Tibial nerve (tissue), 4 donors: ENCODE data around the gene PROCR. TPM values are rescaled to one million over a fixed set of nuclear protein-coding genes. Genes with fewer than 3 reads are reported as not detected.

ENCODE experiments used
- DNase-seq, 2 donors: peaks; one replicate each; pipeline ENCODE4 v3.0.0-alpha.2; 2019; ENCODE audit warnings: low spot score in 2 of 2
- H3K27ac ChIP-seq, 4 donors: fragments of 200-600 bp; sonication (generic) in 3 of 4; one replicate each; pipeline ENCODE4 v1.5.1; 2017 to 2019; ENCODE audit warnings: mild to moderate bottlenecking in 1 of 4
- H3K27me3 ChIP-seq, 2 donors: fragments of 200-600 bp; sonication (generic) in 1 of 2; one replicate each; pipeline versions ENCODE4 v1.5.1 to v1.6.0; 2017 to 2019
- H3K36me3 ChIP-seq, 3 donors: fragments of 200-600 bp; sonication (generic); one replicate each; pipeline ENCODE4 v1.5.1; 2018 to 2019
- H3K4me1 ChIP-seq, 4 donors: fragments of 200-600 bp; sonication (generic) in 3 of 4; one replicate each; pipeline ENCODE4 v1.5.1; 2017 to 2019
- H3K4me3 ChIP-seq, 4 donors: fragments of 200-600 bp; sonication (generic) in 3 of 4; one replicate each; pipeline ENCODE4 v1.5.1; 2017 to 2019; ENCODE audit warnings: mild to moderate bottlenecking in 1 of 4, moderate library complexity in 1 of 4
- H3K9me3 ChIP-seq, 4 donors: fragments of 200-600 bp; sonication (generic) in 3 of 4; one replicate each; pipeline ENCODE4 v1.5.1; 2017 to 2019
- EP300 ChIP-seq, 2 donors: sonication (generic); formaldehyde crosslinking; IDR thresholded peaks; one replicate each; pipeline ENCODE4 v1.6.1; 2017; ENCODE audit warnings: antibody characterized with exemption in 2 of 2, mild to moderate bottlenecking in 1 of 2
- POLR2A ChIP-seq, 2 donors: fragments of 450-650 bp; IDR thresholded peaks; one replicate each; pipeline ENCODE4 v1.6.1; 2017; ENCODE audit warnings: antibody characterized with exemption in 2 of 2, mild to moderate bottlenecking in 2 of 2, moderate library complexity in 2 of 2
- WGBS, 2 donors: methylation state at CpG; one replicate each; pipeline ENCODE4 v1.1.5; 2018; 5-methylcytosine and 5-hydroxymethylcytosine counted together
- total RNA-seq, 4 donors: library from RNA; depleted of rRNA; stranded (reverse); fragments of >200 nt; gene quantifications; one replicate each; pipeline ENCODE4 v1.1.0, GENCODE V29; 2016
- TF ChIP-seq, protein P1 (sequence below), 5 experiments: fragments of 200-600 bp in 3 of 5; fragments of 450-650 bp in 2 of 5; sonication (generic) in 3 of 5; IDR thresholded peaks; one replicate each; pipeline ENCODE4 v1.5.1; 2016 to 2019; ENCODE audit warnings: antibody characterized with exemption in 5 of 5, mild to moderate bottlenecking in 3 of 5, moderate library complexity in 2 of 5

Gene PROCR
- total RNA-seq, 4 donors from 2014 or later = 40.9 to 132 (median 94.6) TPM

DNA sequence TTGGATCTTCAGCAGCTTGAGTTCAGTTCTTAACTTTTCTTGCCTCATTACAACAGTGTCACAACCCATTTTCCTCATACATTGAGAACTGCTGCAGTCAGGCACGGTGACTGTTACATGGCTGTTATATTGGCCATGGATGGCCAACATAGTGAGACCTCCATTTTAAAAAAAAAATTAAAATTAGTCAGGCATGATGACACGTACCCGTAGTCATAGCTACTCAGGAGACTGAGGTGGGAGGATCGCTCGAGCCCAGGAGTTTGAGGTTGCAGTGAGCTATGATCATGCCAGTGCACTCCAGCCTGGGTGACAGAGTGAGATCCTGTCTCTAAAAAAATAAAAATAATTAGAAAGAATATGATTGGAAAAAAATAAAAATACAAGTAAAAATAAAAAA lies 44.7 kb downstream of the PROCR start:
- no peak overlapping the region for H3K27ac ChIP-seq
- no peaks in the 10 kb centered on the region for H3K27me3 ChIP-seq
- H3K36me3 ChIP-seq = peaks cover 0 to 35% (median 0%) of the 10 kb centered on the region in 3 donors
- H3K9me3 ChIP-seq = no peaks in the 10 kb centered on the region
- no peak for TF ChIP-seq POLR2A (IDR thresholded peaks at IDR 0.05)
- TF ChIP-seq EP300 (IDR thresholded peaks at IDR 0.05) = no peak
- TF ChIP-seq, protein P1, sequence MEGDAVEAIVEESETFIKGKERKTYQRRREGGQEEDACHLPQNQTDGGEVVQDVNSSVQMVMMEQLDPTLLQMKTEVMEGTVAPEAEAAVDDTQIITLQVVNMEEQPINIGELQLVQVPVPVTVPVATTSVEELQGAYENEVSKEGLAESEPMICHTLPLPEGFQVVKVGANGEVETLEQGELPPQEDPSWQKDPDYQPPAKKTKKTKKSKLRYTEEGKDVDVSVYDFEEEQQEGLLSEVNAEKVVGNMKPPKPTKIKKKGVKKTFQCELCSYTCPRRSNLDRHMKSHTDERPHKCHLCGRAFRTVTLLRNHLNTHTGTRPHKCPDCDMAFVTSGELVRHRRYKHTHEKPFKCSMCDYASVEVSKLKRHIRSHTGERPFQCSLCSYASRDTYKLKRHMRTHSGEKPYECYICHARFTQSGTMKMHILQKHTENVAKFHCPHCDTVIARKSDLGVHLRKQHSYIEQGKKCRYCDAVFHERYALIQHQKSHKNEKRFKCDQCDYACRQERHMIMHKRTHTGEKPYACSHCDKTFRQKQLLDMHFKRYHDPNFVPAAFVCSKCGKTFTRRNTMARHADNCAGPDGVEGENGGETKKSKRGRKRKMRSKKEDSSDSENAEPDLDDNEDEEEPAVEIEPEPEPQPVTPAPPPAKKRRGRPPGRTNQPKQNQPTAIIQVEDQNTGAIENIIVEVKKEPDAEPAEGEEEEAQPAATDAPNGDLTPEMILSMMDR (IDR thresholded peaks at IDR 0.05) = no peak
- WGBS, 2 donors = 90 to 92% methylated on average over 5 of the region's 5 CpGs
- no peaks in the 10 kb centered on the region for H3K4me1 ChIP-seq
- no peak overlapping the region for H3K4me3 ChIP-seq
- DNase-seq = no peak

DNA sequence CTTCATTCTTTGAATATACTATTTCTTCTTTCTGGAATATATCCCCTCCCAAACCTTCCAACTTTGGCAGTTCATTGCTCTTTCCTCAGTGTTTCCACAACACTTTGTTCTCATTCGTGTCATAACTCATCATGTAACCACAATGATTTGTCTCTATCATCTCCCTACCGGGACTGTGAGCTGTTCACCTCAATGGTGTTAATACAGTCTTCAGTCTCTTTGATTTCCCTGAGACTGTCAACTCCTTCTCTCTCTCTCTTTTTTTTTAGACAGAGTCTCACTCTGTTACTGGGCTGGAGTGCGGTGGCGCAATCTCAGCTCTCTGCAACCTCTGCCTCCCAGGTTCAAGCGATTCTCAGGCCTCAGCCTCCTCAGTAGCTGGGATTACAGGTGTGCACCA lies 52.1 kb downstream of the PROCR start:
- H3K4me1 ChIP-seq = peaks cover 0 to 12% (median 0%) of the 10 kb centered on the region in 4 donors
- H3K4me3 ChIP-seq = no peak overlapping the region
- no peak overlapping the region for H3K27ac ChIP-seq
- H3K36me3 ChIP-seq = no peaks in the 10 kb centered on the region
- H3K9me3 ChIP-seq = no peaks in the 10 kb centered on the region
- H3K27me3 ChIP-seq = peaks cover 0 to 8% of the 10 kb centered on the region in 2 donors
- 90 to 92% methylated on average over 5 of the region's 5 CpGs for WGBS, 2 donors
- no peak for TF ChIP-seq EP300 (IDR thresholded peaks at IDR 0.05)
- no peak for TF ChIP-seq POLR2A (IDR thresholded peaks at IDR 0.05)
- TF ChIP-seq, protein P1 (IDR thresholded peaks at IDR 0.05) = no peak
- no peak for DNase-seq

DNA sequence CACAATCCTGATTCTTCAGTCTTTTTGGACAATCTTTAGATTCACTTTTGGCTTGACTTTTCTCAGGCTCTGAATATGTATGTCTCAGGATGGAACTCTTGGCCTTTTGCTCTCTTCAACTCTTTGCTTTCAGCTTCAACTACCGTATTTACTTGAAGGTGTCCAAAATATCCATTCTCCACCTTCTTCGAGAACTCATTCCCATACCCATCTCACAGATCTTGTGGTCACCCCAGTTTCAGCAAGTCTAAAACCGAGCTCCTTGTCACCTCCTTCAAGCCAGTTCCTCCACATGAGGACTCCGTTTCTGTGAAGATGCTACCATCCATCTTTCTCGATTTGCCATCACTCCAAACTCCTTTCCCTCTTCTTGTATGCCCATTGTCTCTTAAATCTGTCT lies 52.7 kb downstream of the PROCR start:
- no peaks in the 10 kb centered on the region for H3K36me3 ChIP-seq
- H3K4me1 ChIP-seq = peaks cover 0 to 12% (median 0%) of the 10 kb centered on the region in 4 donors
- TF ChIP-seq POLR2A (IDR thresholded peaks at IDR 0.05) (no peak), EP300 (IDR thresholded peaks at IDR 0.05) (no peak)
- TF ChIP-seq, protein P1 (IDR thresholded peaks at IDR 0.05) = no peak
- no peak for DNase-seq
- no peak overlapping the region for H3K4me3 ChIP-seq
- H3K27me3 ChIP-seq = peaks cover 0 to 8% of the 10 kb centered on the region in 2 donors
- 93 to 99% methylated on average over 5 of the region's 5 CpGs for WGBS, 2 donors
- H3K27ac ChIP-seq = no peak overlapping the region
- no peaks in the 10 kb centered on the region for H3K9me3 ChIP-seq

DNA sequence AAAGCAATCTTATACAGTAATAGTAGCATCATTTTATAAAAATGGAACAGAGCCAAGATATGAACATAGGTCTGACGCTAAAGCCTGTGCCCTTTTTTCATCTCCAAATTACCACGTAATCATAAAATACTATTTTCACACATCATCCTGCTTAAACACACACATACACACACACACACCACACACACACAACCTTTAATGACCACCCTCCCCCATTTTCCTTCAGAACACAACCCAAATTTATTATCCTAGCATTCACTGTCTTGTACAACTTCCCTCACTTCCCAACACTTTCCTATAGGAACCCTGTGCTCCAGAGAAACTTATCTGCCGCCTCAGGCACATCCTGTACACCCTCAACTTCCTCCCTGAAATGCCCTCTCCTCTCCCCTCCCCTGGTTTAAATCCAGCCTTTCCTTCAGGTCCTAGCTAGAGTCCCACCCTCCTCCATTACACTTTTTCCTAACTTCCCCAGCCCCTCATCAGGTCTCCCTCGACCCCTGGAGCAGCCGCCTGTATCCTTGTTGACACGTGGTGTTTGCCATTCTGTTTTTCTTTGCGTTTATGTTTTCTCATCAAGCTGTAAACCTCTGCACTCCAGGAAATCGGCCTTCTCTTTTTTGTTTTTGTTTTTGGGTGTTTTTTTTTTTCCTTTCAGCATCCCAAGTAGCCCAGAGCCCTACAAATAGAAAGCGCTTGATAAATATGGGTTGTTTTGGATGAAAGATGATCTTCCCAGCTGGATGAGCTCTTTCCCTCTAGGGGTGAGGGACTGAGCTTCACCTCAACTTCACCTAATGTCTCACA lies 53.6 kb downstream of the PROCR start:
- TF ChIP-seq, protein P1 (IDR thresholded peaks at IDR 0.05) = no peak
- TF ChIP-seq EP300 (IDR thresholded peaks at IDR 0.05) (no peak), POLR2A (IDR thresholded peaks at IDR 0.05) (no peak)
- peaks cover 0 to 8% of the 10 kb centered on the region in 2 donors for H3K27me3 ChIP-seq
- peak overlapping the region in 1 of 4 donors; percentile 41 for H3K4me3 ChIP-seq
- DNase-seq = no peak
- no peaks in the 10 kb centered on the region for H3K9me3 ChIP-seq
- no peak overlapping the region for H3K27ac ChIP-seq
- H3K36me3 ChIP-seq = no peaks in the 10 kb centered on the region
- peaks cover 0 to 12% (median 0%) of the 10 kb centered on the region in 4 donors for H3K4me1 ChIP-seq
- WGBS, 2 donors = 43 to 45% methylated on average over 9 of the region's 9 CpGs

DNA sequence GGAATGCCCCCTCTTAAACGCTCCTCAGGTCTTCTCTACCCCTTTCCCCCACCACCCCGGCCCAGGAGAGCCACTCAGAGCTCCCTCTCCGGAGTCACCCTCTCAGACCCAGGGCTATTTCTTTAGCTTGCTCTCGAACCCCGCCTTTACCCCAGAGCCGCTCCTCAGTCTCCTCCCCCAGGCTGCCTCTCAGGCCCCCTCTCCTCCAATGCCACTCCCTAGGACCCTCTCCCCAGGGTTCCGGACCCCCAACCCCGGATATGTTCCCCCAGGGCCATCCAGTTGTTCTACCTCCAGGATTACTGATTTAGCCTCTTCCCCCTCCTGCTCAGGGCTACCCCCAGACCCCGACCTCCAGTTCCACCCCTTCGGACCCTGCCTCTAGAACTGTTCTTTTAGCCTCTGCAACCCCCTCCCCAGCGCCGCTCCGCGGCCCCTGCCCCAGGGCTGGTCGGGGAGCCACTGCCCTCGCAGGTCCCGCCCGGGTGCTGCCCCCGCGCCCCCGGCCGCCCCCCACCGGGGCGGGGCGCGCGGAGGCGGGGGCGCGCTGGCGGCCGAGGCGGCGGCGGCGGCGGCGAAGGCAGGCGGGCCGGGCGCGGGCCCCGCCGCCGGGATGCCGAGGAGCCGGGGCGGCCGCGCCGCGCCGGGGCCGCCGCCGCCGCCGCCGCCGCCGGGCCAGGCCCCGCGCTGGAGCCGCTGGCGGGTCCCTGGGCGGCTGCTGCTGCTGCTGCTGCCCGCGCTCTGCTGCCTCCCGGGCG lies 54.4 kb downstream of the PROCR start, which contains the start of gene MMP24:
Gene MMP24, plus strand, starts transcription at position 565 of the 758 bp plus-strand sequence. Its CDS starts 49 bp downstream, at position 614.
- WGBS, 2 donors = 2 to 5% methylated on average over 28 to 32 of the region's 70 CpGs
- TF ChIP-seq, protein P1 (IDR thresholded peaks at IDR 0.05) = no peak
- TF ChIP-seq POLR2A (IDR thresholded peaks at IDR 0.05) = no peak
- TF ChIP-seq EP300 (IDR thresholded peaks at IDR 0.05) = no peak
- H3K27me3 ChIP-seq = peaks cover 0 to 8% of the 10 kb centered on the region in 2 donors
- H3K4me1 ChIP-seq = peaks cover 0 to 12% (median 0%) of the 10 kb centered on the region in 4 donors
- H3K27ac ChIP-seq = no peak within 1 kb of the TSS
- H3K9me3 ChIP-seq = no peaks in the 10 kb centered on the region
- DNase-seq = no peak
- peaks cover 0 to 4% (median 0%) of the 10 kb centered on the region in 3 donors for H3K36me3 ChIP-seq
- H3K4me3 ChIP-seq = peak within 1 kb of the TSS in 1 of 4 donors; percentile 41
